Activated CD4-positive, alpha-beta T cell treated with anti-CD3 and anti-CD28 coated beads, Interleukin-2, amount 50 U/mL, for 48 hours (primary cell): ENCODE results near the gene SLC22A12.

Experiments used
- DNase-seq, 2 experiments: peaks; one replicate each; pipeline ENCODE4 v3.0.0-alpha.2; 2020

SLC22A12 gene

DNA sequence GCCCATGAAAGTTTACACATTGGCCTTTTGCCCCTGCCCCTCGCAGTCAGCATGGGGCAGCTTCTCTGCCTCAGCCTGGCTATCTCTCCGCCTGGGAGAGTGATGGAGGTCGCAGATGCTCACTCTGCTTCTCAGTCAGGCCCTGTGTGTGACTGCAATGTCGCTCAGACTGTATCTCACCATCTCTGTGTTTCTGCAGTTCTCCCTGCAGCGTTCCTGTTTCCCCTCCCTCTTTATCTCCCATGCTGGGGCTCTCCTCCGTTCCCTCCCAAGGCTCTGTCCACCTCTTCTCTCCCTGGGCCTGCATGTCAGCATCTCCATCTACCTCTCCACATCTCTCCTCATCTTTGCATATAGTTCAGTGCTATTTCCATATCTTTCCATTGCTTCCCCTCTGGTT lies 38.1 kb downstream of the SLC22A12 start:
- DNase-seq = no peak

DNA sequence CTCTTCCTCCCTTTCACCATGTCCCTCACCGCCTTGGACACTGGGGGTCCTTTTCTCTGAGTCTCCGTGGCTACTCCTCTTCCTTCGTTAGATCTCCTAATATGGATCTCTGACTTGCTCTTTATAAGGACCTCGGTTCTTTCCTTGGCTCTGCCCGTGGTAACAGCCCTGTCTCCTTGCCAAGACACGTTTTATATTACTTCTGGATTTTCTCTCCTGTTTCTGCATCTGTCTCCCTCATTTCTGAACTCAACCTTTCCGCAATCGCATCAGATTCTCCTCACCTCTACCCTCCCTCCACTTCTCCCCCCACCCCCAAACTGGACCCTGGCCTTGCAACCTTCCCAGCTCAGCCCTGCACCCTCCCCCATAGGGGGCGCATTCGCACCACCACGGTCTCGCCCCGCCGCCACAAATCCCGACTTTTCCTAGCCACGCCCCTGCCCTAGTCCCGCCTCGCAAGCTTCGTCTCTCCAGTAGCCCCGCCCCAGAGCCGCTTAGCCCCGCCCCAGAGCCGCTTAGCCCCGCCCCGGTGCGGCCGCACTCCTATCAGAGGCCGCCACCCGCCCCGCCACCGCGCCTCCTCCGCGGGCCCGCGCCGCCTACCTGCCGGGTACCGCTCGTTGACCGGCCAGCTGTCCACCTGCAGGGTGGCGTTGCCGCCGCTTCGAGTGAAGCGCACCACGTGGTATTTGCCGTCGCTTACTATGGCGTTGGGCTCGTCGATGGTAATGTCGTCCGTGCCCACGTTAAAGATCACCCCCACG lies 39.0 kb downstream of the SLC22A12 start:
- peak in 1 of 2 experiments; percentile 6 for DNase-seq

DNA sequence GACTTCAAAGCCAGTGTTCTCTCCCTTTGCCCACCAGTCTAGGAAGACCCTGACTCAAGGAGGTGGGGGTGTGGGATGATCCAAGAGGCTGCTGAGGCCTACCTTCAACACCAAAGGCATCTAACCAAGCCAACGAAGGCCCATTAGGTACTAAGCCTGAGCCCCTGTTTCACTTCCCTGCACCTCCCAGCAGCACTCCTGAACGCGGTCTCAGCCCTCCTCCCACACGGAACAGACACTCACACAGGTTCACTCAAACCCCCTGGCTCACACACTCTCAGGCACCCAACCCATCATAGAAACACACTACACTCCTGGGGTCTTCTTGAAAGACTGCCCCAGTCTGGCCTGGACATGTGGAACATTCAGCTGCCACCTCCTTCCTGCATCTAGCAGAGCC lies 40.7 kb downstream of the SLC22A12 start:
- DNase-seq = no peak

DNA sequence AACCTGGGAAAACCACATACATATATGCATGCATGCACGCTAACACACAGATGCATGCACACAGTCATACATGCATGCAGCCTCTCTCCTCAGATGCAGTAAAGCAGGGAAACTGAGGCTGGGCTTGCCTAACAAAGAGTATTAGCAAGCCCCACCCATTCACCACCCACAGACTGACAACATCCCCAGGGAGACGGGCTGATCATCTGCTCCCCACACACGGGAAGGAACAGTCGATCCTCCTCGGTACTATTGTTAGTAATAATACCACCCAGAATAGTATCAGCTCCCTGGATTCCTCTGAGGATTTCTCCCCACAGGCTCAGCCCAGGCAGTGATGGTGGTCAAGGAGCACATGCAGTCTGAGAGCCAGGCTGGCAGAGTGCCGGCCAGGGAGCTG lies 41.2 kb downstream of the SLC22A12 start:
- no peak for DNase-seq

DNA sequence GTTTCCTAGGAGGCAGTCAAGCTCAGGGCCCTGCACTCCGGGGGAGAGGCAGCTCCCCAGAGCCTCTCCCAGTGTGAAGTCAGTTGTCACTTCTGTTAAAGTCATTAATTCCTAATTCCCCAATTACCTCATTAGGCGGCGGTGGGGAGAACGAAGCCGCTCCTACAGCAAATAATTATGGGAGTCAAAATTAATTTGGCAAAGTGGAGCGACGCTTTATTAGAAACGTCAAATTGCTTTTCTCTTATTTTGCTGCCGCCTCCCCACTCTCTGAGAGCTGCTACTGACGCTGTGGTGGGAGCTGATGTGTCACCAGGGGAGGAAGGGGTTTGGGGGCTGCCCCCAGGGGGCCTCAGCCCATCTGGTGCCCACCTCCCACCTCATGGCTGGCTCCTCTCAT lies 41.6 kb downstream of the SLC22A12 start:
- DNase-seq = no peak

DNA sequence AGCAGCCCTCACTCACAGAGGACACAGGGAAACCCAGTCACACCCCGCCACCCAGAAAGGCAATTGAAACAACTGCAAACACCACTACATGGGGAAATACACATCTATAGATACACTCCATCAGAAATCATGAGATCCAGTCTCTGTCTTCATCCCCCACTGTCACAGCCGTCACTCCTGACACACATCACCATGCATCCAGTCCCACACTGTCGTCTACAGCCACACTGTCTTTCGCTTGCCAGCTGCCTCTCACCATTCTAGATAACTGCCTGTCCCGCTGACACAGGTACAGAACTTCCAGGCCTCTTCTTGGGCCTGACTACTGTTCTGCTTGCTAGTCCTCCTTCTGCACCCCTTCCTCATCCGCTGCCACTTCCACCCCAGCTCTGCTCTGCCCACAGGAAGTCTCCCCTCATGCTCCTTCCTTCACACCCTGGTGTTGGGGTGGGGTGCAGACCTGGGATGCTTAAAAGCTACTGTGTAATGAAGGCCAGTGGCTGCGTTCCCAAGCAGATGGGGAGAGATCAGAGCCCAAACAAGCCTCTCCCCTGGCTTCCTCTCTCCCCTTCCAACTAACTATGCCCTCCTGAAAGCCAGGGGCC lies 42.6 kb downstream of the SLC22A12 start:
- DNase-seq = no peak

DNA sequence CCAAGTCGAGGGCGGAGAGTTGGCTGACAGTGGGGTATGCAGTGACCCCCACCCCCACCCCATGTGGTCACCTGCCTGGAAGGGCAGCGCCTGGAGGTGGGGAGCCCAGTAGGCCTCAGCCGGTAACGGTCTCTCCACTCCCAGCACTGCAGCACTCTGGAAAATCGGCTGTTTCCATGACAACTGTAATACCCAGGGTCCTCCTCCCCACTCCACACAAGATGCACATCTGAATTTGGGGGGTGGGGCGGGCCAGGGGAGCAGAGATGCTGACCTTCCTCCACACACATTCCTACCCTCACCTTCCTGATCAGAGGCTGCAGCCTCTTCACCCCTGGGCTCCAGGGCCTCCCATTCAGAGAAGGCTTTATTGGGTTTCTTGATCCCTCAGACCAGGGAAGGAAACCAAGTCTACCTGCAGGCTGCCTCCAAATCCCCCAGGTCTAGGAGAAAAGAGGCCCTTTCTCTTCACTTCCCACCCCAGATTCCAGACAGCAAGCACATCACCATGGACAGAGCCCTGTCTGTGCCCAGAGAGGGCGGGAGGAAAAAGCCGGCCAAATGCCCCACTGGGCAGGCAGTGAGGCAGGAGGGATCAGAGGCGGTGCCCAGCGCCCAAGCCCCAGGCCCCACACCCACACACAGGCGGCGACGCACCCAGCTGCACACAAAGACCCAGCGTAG lies 46.5 kb downstream of the SLC22A12 start:
- DNase-seq = no peak

DNA sequence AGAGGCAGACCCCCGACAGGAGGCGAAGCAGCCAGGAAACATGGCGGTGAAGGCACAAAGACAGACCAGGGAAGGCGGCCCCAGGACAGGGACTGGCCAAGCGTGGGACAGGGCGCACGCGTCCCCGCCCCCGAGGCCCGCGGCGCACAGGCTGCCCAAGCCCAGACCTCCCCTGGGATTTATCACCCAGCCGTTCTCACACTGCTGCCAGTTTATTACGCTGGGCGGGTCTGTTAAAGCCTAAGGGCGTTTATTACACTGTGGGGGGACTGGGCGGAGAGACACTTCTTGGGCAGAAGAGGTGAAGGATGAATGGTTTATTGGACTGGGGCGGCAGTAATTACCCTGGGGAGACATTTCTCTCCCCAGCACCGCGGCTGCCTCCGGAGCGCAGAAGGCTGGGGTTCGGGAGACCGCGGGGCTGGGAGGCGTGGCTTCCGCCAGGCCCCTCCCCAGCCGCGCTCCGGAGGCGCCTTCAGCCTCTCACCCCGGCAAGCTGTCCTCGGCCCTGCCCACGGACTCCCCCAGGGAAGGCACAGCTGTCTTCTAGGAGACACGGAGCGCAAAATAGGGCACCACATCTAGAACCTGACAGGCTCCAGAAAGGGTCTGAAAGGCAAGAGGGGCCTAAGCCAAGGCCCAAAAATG lies 47.1 kb downstream of the SLC22A12 start:
- no peak for DNase-seq

DNA sequence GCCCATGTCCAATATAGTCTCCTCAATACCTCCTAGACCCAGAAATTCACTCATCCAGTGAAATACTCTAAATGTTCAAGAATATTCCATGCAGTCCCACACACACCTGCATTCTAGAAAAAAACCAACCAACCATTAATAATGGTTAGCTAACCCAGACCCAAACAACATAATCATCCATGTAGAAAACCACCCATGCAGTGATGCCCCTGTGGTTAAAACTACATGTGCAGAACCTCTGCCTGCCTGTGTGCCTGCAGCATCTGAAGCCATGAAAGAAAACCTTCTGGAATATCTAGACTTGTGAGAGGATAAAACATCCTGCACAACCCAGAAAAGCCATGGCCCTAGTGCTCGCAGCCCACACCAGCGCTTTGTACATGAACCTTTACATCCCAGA lies 47.8 kb downstream of the SLC22A12 start:
- DNase-seq = no peak

DNA sequence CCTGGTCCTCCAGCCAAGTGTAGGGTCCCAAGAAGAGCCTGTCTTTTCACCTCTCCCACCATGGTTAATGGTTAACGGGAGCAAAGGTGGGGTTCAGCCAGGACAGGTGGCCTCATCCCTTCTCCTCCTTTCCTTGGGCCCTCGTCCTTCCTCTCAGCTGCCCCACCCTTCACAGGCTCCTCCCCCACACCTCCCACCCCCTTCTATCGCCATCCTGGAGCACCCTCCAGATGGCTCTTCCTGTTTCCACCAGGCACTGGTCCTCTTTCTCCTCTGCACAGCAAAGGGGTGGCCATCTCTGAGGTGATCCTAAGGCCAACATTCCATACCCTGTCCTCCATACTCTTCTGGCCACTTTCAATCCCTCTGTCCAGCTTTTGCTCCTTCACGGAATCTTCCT lies 48.9 kb downstream of the SLC22A12 start:
- DNase-seq = no peak

DNA sequence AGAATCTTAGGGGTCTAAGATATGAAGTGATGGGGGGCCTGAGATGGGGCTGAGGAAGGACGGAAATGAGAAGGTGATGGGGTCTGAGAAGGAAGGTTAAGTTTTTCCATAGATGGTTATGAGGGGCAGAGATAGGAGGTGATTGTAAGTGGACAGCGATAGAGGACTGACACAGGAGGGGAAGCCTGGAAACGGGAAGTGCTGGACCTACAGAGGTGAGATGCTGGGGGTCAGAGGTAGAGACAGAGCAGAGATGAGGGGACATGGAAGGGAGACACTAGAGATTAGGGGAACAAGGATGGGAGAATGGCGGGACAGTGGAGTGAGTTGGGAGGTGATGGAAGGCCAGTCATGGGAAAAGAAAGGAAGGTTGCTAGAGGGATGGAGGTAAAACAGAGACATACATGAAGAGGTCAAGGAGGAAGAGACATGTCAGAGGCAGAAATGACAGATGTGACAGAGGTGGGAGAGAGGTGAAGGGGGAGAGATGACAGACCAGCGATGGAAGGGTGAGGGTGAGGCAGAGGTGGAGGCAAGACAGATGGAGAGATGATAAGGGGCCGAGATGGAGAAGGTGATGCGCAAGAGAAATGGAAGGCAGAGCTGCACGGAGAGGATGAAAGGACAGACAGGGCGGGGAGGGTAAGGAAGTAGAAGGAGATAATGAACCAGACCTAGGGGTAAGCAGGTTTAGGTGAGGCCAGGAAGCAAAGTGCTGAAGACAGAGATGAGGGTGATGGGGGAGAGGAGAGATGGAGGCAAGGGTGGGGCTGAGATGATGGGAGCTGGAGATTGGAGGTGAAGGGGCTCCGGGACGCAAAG lies 50.8 kb downstream of the SLC22A12 start:
- no peak for DNase-seq

DNA sequence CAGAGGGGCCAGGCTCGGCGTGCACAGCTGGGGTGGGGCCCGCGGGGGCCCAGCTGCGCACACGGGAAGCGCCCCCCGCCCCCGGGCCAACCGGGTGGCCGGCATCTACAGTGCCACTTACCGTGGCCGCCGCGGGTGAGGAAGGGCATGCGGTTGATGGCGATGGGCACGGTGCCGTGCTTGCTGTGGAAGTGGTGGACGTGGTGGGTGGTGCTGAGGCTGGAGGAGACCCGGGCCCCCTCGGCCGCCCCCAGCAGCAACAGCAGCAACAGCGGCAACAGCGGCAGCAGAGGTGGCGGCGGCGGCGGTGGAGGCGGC lies 51.4 kb downstream of the SLC22A12 start:
- no peak for DNase-seq

DNA sequence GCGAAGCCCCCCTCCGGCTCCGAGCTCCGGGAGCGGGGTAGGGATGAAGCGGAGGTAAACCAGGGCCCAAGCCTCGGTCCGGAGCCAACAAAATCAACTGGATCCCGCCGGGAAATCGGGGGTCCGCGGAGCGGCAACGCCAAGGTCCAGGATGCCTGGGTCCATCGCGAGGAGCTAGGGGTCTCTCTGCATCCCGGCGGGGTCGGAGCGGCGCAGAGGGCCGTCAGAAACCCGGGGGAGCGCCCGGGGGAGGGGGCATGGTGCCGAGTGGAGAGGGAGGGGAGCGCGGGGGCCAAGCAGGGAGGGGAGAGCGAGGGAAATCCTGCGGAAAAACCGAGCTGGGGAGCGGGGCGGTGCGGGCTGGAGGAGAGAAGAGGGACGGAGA lies 51.8 kb downstream of the SLC22A12 start:
- DNase-seq = no peak

DNA sequence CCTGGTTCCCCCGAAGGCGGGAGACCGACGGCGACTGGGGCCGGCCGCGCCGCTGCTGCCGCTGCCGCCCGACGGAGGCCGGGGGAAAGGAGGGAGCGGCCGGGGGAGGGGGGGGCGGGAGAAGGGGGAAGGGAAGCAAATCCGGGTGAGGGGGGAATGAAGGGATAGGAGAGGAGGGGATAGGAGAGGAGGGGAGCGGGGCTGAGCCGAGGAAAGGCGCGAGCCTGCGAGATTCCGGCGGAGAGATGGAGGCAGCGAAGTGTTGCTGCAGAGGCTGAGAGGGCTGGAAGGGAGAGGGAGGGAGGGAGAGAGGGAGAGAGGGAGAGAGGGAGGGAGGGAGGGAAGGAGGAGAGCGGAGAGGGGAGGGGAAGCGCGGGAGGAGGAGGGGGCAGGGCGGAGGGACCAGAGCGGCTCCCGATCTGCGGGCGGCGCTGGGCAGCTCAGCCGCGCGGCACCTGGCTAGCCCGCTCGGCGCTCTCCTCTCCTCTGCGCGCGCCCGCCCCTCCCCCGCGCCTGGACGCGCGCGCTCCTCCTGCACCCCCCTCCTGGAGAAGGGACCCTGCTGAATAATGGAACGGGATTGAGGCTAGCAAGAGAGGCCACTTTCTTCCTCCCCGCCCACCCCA lies 52.3 kb downstream of the SLC22A12 start:
- DNase-seq = no peak

DNA sequence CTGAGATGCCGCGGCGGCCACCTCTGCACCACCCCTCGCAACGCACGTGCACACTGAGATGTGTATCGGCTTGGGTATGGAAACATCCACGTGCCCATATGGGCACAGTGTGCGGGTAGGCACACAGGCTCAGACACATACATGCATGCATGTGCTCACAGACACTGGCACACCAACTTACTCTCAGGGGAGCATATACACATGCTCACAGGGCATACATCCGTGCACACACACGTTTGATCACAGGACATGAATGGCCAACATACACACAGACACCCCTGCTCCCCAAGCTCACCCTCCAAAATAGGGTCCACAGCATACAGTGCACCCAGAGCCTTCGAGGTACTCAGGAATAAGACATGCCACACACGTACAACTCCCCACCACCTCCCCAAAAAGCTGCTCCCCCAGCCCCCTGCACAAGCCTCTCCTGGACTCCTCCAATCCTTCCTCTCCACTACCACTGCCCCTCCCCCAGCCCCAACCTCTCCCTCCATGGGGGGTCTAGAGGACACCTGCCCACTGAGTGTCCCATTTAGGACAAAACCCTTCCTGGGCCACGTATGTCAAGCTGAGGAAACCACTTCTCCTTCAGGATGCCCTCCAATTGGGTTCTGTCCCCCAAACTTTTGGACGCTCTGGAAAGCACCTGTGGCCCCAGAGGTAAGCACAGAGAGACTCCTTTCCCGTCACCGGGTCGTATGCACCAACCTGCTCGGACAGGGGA lies 53.1 kb downstream of the SLC22A12 start:
- DNase-seq = no peak

DNA sequence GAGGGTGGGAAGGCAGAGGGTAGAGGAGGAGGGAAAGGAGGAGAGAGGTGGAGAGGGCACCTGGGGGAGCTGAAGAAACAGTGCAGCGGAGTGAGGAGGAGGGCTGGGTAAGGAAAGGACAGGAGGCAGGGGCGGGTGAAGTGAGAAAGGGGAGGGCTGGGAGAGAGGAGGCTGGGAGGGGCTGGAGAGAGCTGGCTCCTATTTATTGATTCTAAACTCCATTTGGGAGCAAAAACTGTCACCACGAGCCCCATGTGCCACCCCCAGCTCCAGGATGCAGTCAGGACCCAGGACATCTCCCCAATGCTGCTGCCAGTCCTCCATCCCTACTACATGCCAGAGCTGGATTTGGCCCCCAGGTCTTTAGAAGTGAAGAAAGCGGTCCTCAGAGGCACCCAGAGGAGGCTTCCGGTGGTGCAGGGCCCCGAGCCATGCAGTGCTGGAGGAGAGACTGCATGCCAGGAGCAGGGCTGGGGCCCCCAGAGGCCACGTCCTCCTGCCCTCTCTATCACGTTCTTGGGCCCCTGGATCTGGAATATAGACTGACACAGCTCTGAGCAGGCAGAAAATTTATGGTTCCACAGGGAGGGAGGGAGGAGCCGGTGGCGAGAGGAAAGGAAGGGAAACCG lies 53.7 kb downstream of the SLC22A12 start:
- no peak for DNase-seq

DNA sequence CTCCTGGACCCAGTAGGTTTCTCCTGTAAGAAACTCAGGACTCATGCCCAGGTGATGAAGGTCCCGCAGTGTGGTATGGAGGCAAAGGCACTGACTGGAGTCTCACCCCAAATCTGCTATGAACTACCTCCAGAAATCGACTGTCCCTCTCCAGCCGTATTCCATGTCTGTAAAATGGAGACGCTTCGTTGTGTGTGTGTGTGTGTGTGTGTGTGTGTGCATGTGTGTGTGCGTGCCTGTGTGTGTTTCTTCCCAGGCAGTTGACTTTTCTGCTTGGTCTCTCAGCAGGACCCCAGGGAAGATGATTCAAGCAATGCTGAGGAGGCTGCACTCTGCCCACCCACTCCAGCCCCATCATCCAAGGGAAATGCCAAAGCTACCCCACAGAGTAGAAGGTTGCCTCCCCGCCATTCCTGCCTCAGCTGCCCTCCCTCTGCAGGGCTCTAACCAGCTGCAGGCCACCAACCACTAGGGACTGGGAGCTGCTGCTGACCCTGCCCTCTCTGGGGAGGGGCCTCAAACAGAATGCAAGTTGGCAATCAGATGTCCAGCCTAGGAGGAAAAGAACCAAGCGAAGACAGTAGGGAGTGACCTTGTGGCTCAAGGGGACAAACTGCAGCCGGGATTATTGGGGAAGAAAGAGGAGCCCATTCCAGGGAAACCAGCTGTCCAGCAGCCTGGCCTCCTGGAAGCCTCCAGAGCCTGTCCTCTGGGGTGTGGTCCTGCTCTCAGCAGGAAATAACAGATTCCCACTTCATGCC lies 56.2 kb downstream of the SLC22A12 start:
- DNase-seq = no peak

DNA sequence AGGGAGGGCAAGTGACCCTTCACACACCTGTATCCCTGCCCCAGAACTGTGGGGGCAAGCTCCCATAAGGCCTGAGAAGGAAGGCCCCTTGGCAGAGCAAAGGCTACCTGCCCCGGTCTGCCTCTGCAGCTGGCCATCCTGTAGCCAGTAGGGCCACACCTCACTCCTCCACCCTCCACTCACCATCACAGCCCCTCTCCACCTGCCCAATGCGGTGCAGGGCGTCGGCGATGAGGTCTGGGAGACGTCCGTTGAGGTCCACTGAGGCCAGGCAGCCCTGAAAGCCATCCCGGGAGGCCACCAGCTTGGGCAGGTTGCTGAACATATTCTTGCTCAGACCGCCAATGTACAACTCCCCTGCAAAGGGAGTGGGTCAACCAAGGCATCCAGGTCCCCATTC lies 57.5 kb downstream of the SLC22A12 start:
- no peak for DNase-seq

DNA sequence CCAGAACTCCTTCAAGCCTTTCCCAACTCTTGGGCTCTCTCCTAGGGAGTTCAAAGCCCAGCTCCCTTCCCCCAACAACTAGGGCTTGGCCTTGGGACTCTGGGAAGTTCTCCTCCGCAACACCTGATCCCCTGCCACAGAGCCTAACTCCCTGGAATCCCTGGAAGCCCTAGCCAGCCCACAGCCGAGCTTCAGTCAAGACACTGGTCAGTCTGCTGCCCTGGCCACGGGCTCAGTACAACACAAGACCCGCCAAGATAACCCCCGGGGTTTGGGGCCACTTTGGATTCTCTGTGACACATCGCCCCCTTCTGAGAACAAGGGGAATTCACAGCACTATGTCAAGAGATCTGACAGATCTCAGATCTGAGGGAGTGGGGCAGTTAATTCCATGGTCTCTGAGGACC lies 58.3 kb downstream of the SLC22A12 start:
- no peak for DNase-seq

DNA sequence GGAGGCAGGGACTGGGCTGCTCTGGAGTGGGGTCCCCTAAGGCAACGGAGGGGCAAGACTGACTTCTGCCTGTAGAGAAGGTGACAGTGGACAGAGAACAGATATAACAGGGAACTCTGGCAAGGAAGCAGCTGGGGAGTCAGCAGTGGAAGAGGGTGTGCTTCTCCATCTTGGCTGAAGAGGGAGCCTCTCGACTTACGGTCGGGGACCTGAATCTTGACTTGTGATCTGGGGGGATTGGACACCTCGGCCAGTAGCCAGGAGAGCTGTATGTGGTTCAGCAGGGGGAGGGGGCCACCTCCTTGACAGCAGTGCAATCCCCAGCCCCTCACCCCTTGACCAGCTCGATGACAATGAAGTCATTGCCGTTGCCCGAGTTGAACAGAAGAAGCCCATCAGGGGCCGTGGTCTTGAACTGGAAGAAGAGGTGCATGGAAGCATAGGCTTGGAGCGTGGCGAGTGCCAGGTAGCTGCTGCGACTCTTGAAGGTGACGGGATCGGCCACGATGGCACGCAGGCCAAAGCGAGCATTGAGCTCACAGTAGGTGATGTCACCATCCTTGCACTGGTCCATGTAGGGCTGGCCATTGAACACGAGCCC lies 60.0 kb downstream of the SLC22A12 start:
- DNase-seq = no peak
